MM.1S (cell line): ENCODE data around the gene PLSCR4.
"Not testable (repeated sequence)": the region's sequence is repeated elsewhere in the genome, so short reads cannot be mapped to it uniquely, and the experiment has no call there.

Experiments used
- DNase-seq: peaks from one replicate; pipeline ENCODE4 v3.0.0-alpha.2; 2015
- H2AFZ ChIP-seq: fragments of 300-600 bp; sonication (generic); 2 replicates; pipeline ENCODE4 v1.6.0; 2016; ENCODE audit warnings: antibody characterized with exemption, low read length
- H3F3A ChIP-seq: fragments of 300-600 bp; sonication (generic); 2 replicates; pipeline ENCODE4 v1.6.1; 2016; ENCODE audit warnings: mild to moderate bottlenecking, antibody characterized with exemption, low read length, moderate library complexity, mixed read lengths; ENCODE audit not compliant: insufficient read depth
- H3K27ac ChIP-seq: fragments of 300-600 bp; sonication (generic); 2 replicates; pipeline ENCODE4 v1.5.1; 2016; ENCODE audit warnings: mild to moderate bottlenecking, low read length
- H3K27me3 ChIP-seq: fragments of 300-600 bp; sonication (generic); replicated peaks from 2 replicates; pipeline ENCODE4 v1.6.0; 2016; ENCODE audit warnings: low read length; ENCODE audit not compliant: insufficient read depth
- H3K36me3 ChIP-seq: fragments of 300-600 bp; sonication (generic); replicated peaks from 2 replicates; pipeline ENCODE4 v1.6.1; 2016; ENCODE audit warnings: mild to moderate bottlenecking, low read length, mixed read lengths; ENCODE audit not compliant: insufficient read depth
- H3K4me1 ChIP-seq: fragments of 300-600 bp; sonication (generic); 2 replicates; pipeline ENCODE4 v1.6.1; 2016; ENCODE audit warnings: low read length, mixed read lengths
- H3K4me2 ChIP-seq: fragments of 300-600 bp; sonication (generic); 2 replicates; pipeline ENCODE4 v1.6.0; 2016; ENCODE audit warnings: low read depth, low read length
- H3K4me3 ChIP-seq: fragments of 300-600 bp; sonication (generic); 2 replicates; pipeline ENCODE4 v1.5.1; 2016; ENCODE audit warnings: low read length, mixed read lengths
- H3K79me2 ChIP-seq: fragments of 300-600 bp; sonication (generic); 2 replicates; pipeline ENCODE4 v1.6.1; 2016; ENCODE audit warnings: mixed run types, low read length, mixed read lengths
- H3K9ac ChIP-seq: fragments of 300-600 bp; sonication (generic); 2 replicates; pipeline ENCODE4 v1.6.1; 2016; ENCODE audit warnings: low read length, mixed read lengths
- H3K9me2 ChIP-seq: fragments of 300-600 bp; sonication (generic); replicated peaks from 2 replicates; pipeline ENCODE4 v1.6.1; 2016; ENCODE audit warnings: mild to moderate bottlenecking, low read length, mixed read lengths; ENCODE audit not compliant: insufficient read depth
- H3K9me3 ChIP-seq: fragments of 300-600 bp; sonication (generic); replicated peaks from 2 replicates; pipeline ENCODE4 v1.6.1; 2016; ENCODE audit warnings: mild to moderate bottlenecking, low read length, mixed read lengths; ENCODE audit not compliant: insufficient read depth
- H4K20me1 ChIP-seq: fragments of 300-600 bp; sonication (generic); 2 replicates; pipeline ENCODE4 v1.6.1; 2016; ENCODE audit warnings: mild to moderate bottlenecking, low read length, moderate library complexity, mixed read lengths; ENCODE audit not compliant: insufficient read depth
- EZH2 ChIP-seq: fragments of 300-600 bp; sonication (generic); optimal IDR thresholded peaks from 2 replicates; pipeline ENCODE3; 2017; ENCODE audit warnings: low read depth, mild to moderate bottlenecking, antibody characterized with exemption, low read length, mixed read lengths
- EZH2phosphoT487 ChIP-seq: fragments of 300-600 bp; sonication (generic); IDR thresholded peaks from 2 replicates; pipeline ENCODE4 v1.6.1; 2018; ENCODE audit warnings: antibody characterized with exemption, low read length
- TF ChIP-seq, protein P1 (sequence below): fragments of 300-600 bp; sonication (generic); IDR thresholded peaks from 2 replicates; pipeline ENCODE4 v1.5.1; 2016; ENCODE audit warnings: antibody characterized with exemption, low read length, mixed read lengths

Gene PLSCR4

DNA sequence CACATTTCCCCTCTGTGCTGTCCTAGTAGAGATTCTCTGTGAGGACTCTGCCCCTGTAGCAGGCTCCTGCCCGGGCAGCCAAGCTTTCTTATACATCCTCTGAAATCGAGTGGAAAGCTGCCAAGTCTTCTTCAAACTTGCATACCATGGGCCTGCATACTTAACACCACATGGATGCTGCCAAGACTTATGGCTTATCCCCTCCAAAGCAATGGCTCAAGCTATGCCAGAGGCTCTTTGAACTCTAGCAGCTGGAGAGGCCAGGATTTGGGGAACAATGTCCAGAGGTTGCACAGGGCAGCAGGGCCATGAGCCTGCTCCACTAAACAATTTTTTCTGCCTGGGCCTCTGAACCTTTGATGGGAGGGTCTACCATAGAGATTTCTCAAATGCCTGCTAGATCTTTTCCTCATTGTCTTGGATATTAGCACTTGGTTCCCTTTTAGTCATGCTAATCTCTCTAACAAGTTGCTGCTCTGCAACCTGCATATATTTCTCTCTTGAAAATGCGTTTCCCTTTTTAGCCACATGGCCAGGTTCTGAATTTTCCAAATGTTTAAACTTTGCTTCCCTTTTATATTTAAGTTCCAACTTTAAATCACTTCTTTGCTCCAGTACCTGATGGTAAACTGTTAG lies 6.1 kb upstream of the PLSCR4 start:
- Histone ChIP-seq H4K20me1 (no peaks in the 10 kb centered on the region), H3K27me3 (no peaks in the 10 kb centered on the region), H3K4me2 (no peak overlapping the region), H3K79me2 (no peaks in the 10 kb centered on the region), H3K4me1 (no peaks in the 10 kb centered on the region), H2AFZ (no peak overlapping the region), H3F3A (no peaks in the 10 kb centered on the region), H3K9ac (no peak overlapping the region), H3K27ac (no peak overlapping the region), H3K9me3 (no peaks in the 10 kb centered on the region), H3K36me3 (no peaks in the 10 kb centered on the region), H3K4me3 (no peak overlapping the region), H3K9me2 (no peaks in the 10 kb centered on the region)
- no peak for DNase-seq
- TF ChIP-seq EZH2, result no peak
- TF ChIP-seq, protein P1, sequence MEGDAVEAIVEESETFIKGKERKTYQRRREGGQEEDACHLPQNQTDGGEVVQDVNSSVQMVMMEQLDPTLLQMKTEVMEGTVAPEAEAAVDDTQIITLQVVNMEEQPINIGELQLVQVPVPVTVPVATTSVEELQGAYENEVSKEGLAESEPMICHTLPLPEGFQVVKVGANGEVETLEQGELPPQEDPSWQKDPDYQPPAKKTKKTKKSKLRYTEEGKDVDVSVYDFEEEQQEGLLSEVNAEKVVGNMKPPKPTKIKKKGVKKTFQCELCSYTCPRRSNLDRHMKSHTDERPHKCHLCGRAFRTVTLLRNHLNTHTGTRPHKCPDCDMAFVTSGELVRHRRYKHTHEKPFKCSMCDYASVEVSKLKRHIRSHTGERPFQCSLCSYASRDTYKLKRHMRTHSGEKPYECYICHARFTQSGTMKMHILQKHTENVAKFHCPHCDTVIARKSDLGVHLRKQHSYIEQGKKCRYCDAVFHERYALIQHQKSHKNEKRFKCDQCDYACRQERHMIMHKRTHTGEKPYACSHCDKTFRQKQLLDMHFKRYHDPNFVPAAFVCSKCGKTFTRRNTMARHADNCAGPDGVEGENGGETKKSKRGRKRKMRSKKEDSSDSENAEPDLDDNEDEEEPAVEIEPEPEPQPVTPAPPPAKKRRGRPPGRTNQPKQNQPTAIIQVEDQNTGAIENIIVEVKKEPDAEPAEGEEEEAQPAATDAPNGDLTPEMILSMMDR, result no peak
- no peak for TF ChIP-seq EZH2phosphoT487

DNA sequence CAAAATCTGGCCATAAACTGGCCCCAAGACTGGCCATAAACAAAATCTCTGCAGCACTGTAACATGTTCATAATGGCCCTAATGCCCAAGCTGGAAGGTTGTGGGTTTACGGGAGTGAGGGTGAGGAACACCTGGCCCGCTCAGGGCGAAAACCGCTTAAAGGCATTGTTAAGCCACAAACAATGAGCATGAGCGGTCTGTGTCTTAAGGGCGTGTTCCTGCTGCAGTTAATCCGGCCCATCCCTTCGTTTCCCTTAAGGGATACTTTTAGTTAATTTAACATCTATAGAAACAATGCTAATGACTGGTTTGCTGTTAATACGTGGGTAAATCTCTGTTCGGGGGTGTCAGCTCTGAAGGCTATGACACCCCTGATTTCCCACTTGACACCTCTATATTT lies 1.5 kb upstream of the PLSCR4 start:
- H3K4me3 ChIP-seq, H3K36me3 ChIP-seq, DNase-seq, H3K9me3 ChIP-seq, H3K4me2 ChIP-seq, H3K79me2 ChIP-seq, H4K20me1 ChIP-seq, H3K9ac ChIP-seq, H2AFZ ChIP-seq, H3K27ac ChIP-seq, H3K4me1 ChIP-seq, H3K27me3 ChIP-seq, H3K9me2 ChIP-seq, H3F3A ChIP-seq: not testable (repeated sequence)

DNA sequence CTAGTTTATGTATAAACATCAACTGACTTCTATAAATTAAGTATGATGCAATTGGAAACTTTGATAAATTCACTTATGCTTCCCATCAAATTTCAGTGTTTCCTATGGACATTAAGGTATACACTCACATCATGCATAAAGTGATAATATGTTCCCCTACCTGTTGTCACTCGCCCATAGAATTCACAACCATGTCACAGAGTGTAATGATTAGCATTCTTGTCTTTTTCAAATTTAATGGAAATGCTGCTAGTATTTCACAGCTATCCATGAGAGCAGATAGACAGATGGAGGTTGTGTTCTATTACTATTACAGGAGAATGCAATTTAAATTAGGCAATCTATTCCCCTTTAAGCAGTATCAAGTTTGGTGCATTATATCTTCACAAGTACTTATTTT lies 984 bp downstream of the PLSCR4 start:
- no peaks in the 10 kb centered on the region for H3K27me3 ChIP-seq
- H4K20me1 ChIP-seq, result no peaks in the 10 kb centered on the region
- no peaks in the 10 kb centered on the region for H3F3A ChIP-seq
- no peak overlapping the region for H3K9ac ChIP-seq
- no peaks in the 10 kb centered on the region for H3K36me3 ChIP-seq
- H3K9me3 ChIP-seq, result no peaks in the 10 kb centered on the region
- H3K9me2 ChIP-seq, result no peaks in the 10 kb centered on the region
- no peaks in the 10 kb centered on the region for H3K79me2 ChIP-seq
- no peak overlapping the region for H3K27ac ChIP-seq
- TF ChIP-seq EZH2, result no peak
- TF ChIP-seq, protein P1, result no peak
- no peak for TF ChIP-seq EZH2phosphoT487
- no peak overlapping the region; the same call in 1 of the 2 replicates for H2AFZ ChIP-seq
- H3K4me2 ChIP-seq, result peak overlapping the region; percentile 88
- H3K4me1 ChIP-seq, result no peaks in the 10 kb centered on the region
- DNase-seq, result no peak
- no peak overlapping the region for H3K4me3 ChIP-seq

DNA sequence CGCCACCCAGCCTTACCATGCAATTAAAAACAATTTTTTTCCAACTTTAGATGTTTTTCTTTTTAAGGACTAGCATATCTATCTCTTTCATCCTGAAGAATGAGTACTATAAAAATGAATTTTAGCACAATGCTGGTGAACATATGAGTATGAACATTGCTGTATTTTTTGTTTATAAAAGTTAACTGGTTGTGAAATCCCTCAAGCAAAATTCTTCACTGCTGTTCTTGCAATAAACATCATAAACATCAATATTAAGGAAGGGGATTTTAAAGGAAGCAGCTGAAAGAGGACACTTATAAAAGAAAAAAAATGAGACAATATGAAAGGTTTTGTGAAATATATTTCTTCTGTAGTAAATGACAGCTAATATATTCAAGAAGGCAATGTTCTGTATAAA lies 3.0 kb downstream of the PLSCR4 start:
- Histone ChIP-seq H3K79me2 (no peaks in the 10 kb centered on the region), H3K27me3 (no peaks in the 10 kb centered on the region), H3K4me2 (no peak overlapping the region), H3K4me3 (no peak overlapping the region), H3K4me1 (no peaks in the 10 kb centered on the region), H3K36me3 (no peaks in the 10 kb centered on the region), H3K9me3 (no peaks in the 10 kb centered on the region), H4K20me1 (no peaks in the 10 kb centered on the region), H3K27ac (no peak overlapping the region), H3K9ac (no peak overlapping the region), H2AFZ (no peak overlapping the region), H3F3A (no peaks in the 10 kb centered on the region), H3K9me2 (no peaks in the 10 kb centered on the region)
- no peak for TF ChIP-seq EZH2phosphoT487
- TF ChIP-seq, protein P1, result no peak
- no peak for TF ChIP-seq EZH2
- no peak for DNase-seq
